ENCODE measurements around the gene CSNK1G2. TPM values are rescaled to one million over a fixed set of nuclear protein-coding genes. Genes with fewer than 3 reads are reported as not detected.

CSNK1G2 gene
- total RNA-seq, 4 donors from 2014 or later = 54.5 to 250 (median 103) TPM

GRCh38 chr19:1918975-1919374, 22.0 kb upstream of the CSNK1G2 start:
- Histone ChIP-seq H3K9me3 (no peaks in the 10 kb centered on the region), H3K27ac (no peak overlapping the region), H3K27me3 (no peaks in the 10 kb centered on the region), H3K4me1 (no peaks in the 10 kb centered on the region), H3K36me3 (peaks cover 0 to 52% (median 0%) of the 10 kb centered on the region in 3 donors), H3K4me3 (no peak overlapping the region)
- no peak for DNase-seq
- TF ChIP-seq CTCF (IDR thresholded peaks at IDR 0.05) (no peak), POLR2A (IDR thresholded peaks at IDR 0.05) (no peak)

- no peaks in the 10 kb centered on the region for H3K9me3 ChIP-seq
- no peak overlapping the region for H3K27ac ChIP-seq
- peaks cover 0 to 60% (median 0%) of the 10 kb centered on the region in 3 donors for H3K36me3 ChIP-seq
- no peak for DNase-seq
- no peaks in the 10 kb centered on the region for H3K4me1 ChIP-seq
- H3K27me3 ChIP-seq = no peaks in the 10 kb centered on the region
- H3K4me3 ChIP-seq = no peak overlapping the region
- no peak for TF ChIP-seq CTCF (IDR thresholded peaks at IDR 0.05)
Measured at GRCh38 chr19:1920644-1921043, 20.3 kb upstream of the CSNK1G2 start.

- TF ChIP-seq CTCF (IDR thresholded peaks at IDR 0.05) (no peak), POLR2A (IDR thresholded peaks at IDR 0.05) (no peak)
- Histone ChIP-seq H3K27ac (no peak overlapping the region), H3K4me1 (no peaks in the 10 kb centered on the region), H3K9me3 (no peaks in the 10 kb centered on the region), H3K36me3 (peaks cover 0 to 60% (median 0%) of the 10 kb centered on the region in 3 donors), H3K4me3 (no peak overlapping the region), H3K27me3 (no peaks in the 10 kb centered on the region)
- DNase-seq = no peak
Measured at GRCh38 chr19:1921326-1921725, 19.6 kb upstream of the CSNK1G2 start.

GRCh38 chr19:1921825-1922224, 19.1 kb upstream of the CSNK1G2 start:
- Histone ChIP-seq H3K9me3 (no peaks in the 10 kb centered on the region), H3K4me3 (no peak overlapping the region), H3K4me1 (no peaks in the 10 kb centered on the region), H3K27ac (no peak overlapping the region), H3K27me3 (no peaks in the 10 kb centered on the region), H3K36me3 (peaks cover 0 to 60% (median 0%) of the 10 kb centered on the region in 3 donors)
- TF ChIP-seq POLR2A (IDR thresholded peaks at IDR 0.05) (no peak), CTCF (IDR thresholded peaks at IDR 0.05) (no peak)
- no peak for DNase-seq

GRCh38 chr19:1922803-1923202, 18.2 kb upstream of the CSNK1G2 start:
- Histone ChIP-seq H3K9me3 (no peaks in the 10 kb centered on the region), H3K27me3 (no peaks in the 10 kb centered on the region), H3K27ac (peak overlapping the region in 1 of 4 donors; percentile 69), H3K4me3 (no peak overlapping the region), H3K36me3 (peaks cover 0 to 57% (median 0%) of the 10 kb centered on the region in 3 donors), H3K4me1 (no peaks in the 10 kb centered on the region)
- TF ChIP-seq POLR2A (IDR thresholded peaks at IDR 0.05) = no peak
- no peak for TF ChIP-seq CTCF (IDR thresholded peaks at IDR 0.05)
- DNase-seq = no peak

GRCh38 chr19:1923319-1923718, 17.7 kb upstream of the CSNK1G2 start:
- TF ChIP-seq POLR2A (IDR thresholded peaks at IDR 0.05) (no peak), CTCF (IDR thresholded peaks at IDR 0.05) (no peak)
- Histone ChIP-seq H3K4me1 (no peaks in the 10 kb centered on the region), H3K4me3 (no peak overlapping the region), H3K36me3 (peaks cover 0 to 52% (median 0%) of the 10 kb centered on the region in 3 donors), H3K9me3 (no peaks in the 10 kb centered on the region), H3K27ac (peak overlapping the region in 1 of 4 donors; percentile 69), H3K27me3 (no peaks in the 10 kb centered on the region)
- DNase-seq = peak in 2 of 3 donors; percentile 68 to 73

Data from Peyer's patch (tissue), 4 donors.